Caco-2 (cell line): ENCODE data around the gene WIPF1. TPM values are rescaled to one million over a fixed set of nuclear protein-coding genes. Genes with fewer than 3 reads are reported as not detected.
A peak's percentile ranks its signal among the peaks of the same experiment; 100 is the strongest.

Experiments used
- BruUV-seq: library from RNA; stranded (reverse); fragments of 400-500 nt; replicated peaks from 2 replicates; lab custom pipeline; 2021; lab: Mats Ljungman, UMichigan
- CTCF ChIA-PET: fragments of 300-600 bp; sonication (Branson Sonifier 250); formaldehyde crosslinking; loops from one replicate; lab custom pipeline; 2022; ENCODE audit warnings: antibody characterized with exemption; lab: Charles Lee
- POLR2A ChIA-PET: fragments of 300-600 bp; sonication (Branson Sonifier 250); formaldehyde crosslinking; loops from one replicate; lab custom pipeline; 2022; ENCODE audit warnings: antibody characterized with exemption; lab: Charles Lee
- DNase-seq, 2 experiments: peaks; one replicate each; pipeline versions ENCODE4 v3.0.0 to v3.0.0-alpha.2; 2020 to 2022
- H3K27me3 ChIP-seq: replicated peaks from 2 replicates; pipeline ENCODE4 v1.6.0; 2011; ENCODE audit warnings: low read length; ENCODE audit not compliant: control insufficient read depth, insufficient read depth
- H3K36me3 ChIP-seq: 2 replicates; pipeline ENCODE4 v1.5.1; 2011; ENCODE audit warnings: low read length; ENCODE audit not compliant: control insufficient read depth, insufficient read depth
- H3K4me1 ChIP-seq: fragments of 250-450 bp; sonication (Bioruptor Pico); 2 replicates; pipeline ENCODE4 v1.5.1; 2020; ENCODE audit warnings: mild to moderate bottlenecking
- H3K4me3 ChIP-seq: 2 replicates; pipeline ENCODE4 v1.5.1; 2011; ENCODE audit warnings: low read depth, mild to moderate bottlenecking, control low read depth, low read length
- H3K9me3 ChIP-seq: fragments of 250-450 bp; sonication (Bioruptor Pico); 2 replicates; pipeline ENCODE4 v1.5.1; 2020; ENCODE audit warnings: mild to moderate bottlenecking, moderate library complexity
- H3K27ac Mint-ChIP-seq: one replicate; pipeline ENCODE4 v1.8.0; 2022; ENCODE audit warnings: mixed read lengths; ENCODE audit not compliant: unreplicated experiment
- H3K27me3 Mint-ChIP-seq: one replicate; pipeline ENCODE4 v1.8.0; 2022; ENCODE audit warnings: mixed read lengths; ENCODE audit not compliant: insufficient read depth, unreplicated experiment
- H3K36me3 Mint-ChIP-seq: one replicate; pipeline ENCODE4 v1.8.0; 2022; ENCODE audit warnings: mild to moderate bottlenecking, mixed read lengths; ENCODE audit not compliant: insufficient read depth, unreplicated experiment
- H3K4me1 Mint-ChIP-seq: one replicate; pipeline ENCODE4 v1.8.0; 2022; ENCODE audit warnings: low read depth, mixed read lengths; ENCODE audit not compliant: unreplicated experiment
- H3K4me3 Mint-ChIP-seq: one replicate; pipeline ENCODE4 v1.8.0; 2022; ENCODE audit warnings: mild to moderate bottlenecking, moderate library complexity, mixed read lengths; ENCODE audit not compliant: unreplicated experiment
- H3K9me3 Mint-ChIP-seq: one replicate; pipeline ENCODE4 v1.8.0; 2022; ENCODE audit warnings: mixed read lengths; ENCODE audit not compliant: unreplicated experiment
- intact Hi-C: fragments of 100-400 bp; cut with micrococcal nuclease; formaldehyde crosslinking; loops from one replicate; pipeline ENCODE4 v1.10.0; 2022; ENCODE audit not compliant: unreplicated experiment
- total RNA-seq: library from RNA; stranded (reverse); gene quantifications from 2 replicates; pipeline ENCODE4 v1.2.3, GENCODE V29; 2022
- TF ChIP-seq, protein P1 (sequence below), 2 experiments: fragments of 200-600 bp in 1 of 2; IDR thresholded peaks; 1 replicate in 1 of 2; 2 replicates in 1 of 2; pipeline versions ENCODE4 v1.5.1 to v1.8.0; 2011 to 2022; ENCODE audit warnings: antibody characterized with exemption in 1 of 2, control low read depth in 1 of 2, inconsistent platforms in 1 of 2, low read depth in 1 of 2, low read length in 1 of 2, mild to moderate bottlenecking in 1 of 2, moderate library complexity in 1 of 2; ENCODE audit not compliant: insufficient read depth in 1 of 2, severe bottlenecking in 1 of 2, unreplicated experiment in 1 of 2

The WIPF1 gene
- total RNA-seq, 1 experiment from 2014 or later: 5.1 TPM

- Histone ChIP-seq H3K4me1 (no peaks in the 10 kb centered on the region), H3K9me3 (0 out of 2 replicates have a peak, but pooled peaks cover 2% of the 10 kb centered on the region), H3K27me3 (no peaks in the 10 kb centered on the region), H3K36me3 (no peaks in the 10 kb centered on the region), H3K4me3 (no peak overlapping the region)
- intact Hi-C loops: loop anchor here (1.0 kb wide), 2 partner anchors 25 to 104 kb away; no protein-coding TSS in a partner anchor
- peak in 1 of 2 experiments; percentile 36 for DNase-seq
- no peaks in the 10 kb centered on the region for H3K4me1 Mint-ChIP-seq
- TF ChIP-seq, protein P1, sequence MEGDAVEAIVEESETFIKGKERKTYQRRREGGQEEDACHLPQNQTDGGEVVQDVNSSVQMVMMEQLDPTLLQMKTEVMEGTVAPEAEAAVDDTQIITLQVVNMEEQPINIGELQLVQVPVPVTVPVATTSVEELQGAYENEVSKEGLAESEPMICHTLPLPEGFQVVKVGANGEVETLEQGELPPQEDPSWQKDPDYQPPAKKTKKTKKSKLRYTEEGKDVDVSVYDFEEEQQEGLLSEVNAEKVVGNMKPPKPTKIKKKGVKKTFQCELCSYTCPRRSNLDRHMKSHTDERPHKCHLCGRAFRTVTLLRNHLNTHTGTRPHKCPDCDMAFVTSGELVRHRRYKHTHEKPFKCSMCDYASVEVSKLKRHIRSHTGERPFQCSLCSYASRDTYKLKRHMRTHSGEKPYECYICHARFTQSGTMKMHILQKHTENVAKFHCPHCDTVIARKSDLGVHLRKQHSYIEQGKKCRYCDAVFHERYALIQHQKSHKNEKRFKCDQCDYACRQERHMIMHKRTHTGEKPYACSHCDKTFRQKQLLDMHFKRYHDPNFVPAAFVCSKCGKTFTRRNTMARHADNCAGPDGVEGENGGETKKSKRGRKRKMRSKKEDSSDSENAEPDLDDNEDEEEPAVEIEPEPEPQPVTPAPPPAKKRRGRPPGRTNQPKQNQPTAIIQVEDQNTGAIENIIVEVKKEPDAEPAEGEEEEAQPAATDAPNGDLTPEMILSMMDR (IDR thresholded peaks at IDR 0.05; ENCODE audit: insufficient read depth in 1 of 2, low read depth in 1 of 2, low read length in 1 of 2, severe bottlenecking in 1 of 2, unreplicated experiment in 1 of 2): peak; percentile 21 to 60
- no peak overlapping the region for H3K4me3 Mint-ChIP-seq
- H3K9me3 Mint-ChIP-seq: no peaks in the 10 kb centered on the region
- ChIA-PET CTCF (interaction anchor here (0.6 to 1.2 kb wide), 3 partner anchors 9 to 99 kb away, joined by 3 to 5 read pairs (median 4); no protein-coding TSS in a partner anchor), POLR2A (no interaction called here)
- peaks cover 11% of the 10 kb centered on the region for H3K36me3 Mint-ChIP-seq
- H3K27me3 Mint-ChIP-seq: no peaks in the 10 kb centered on the region
- H3K27ac Mint-ChIP-seq: no peak overlapping the region
- BruUV-seq: no TSS peak
These were observed 19.5 kb downstream of the WIPF1 start for GRCh38 chr2:174577967-174578589.

- H3K4me3 Mint-ChIP-seq: no peak overlapping the region
- Histone ChIP-seq H3K4me3 (no peak overlapping the region), H3K9me3 (0 out of 2 replicates have a peak, but pooled peaks cover 2% of the 10 kb centered on the region), H3K27me3 (no peaks in the 10 kb centered on the region), H3K4me1 (no peaks in the 10 kb centered on the region), H3K36me3 (no peaks in the 10 kb centered on the region)
- no peak overlapping the region for H3K27ac Mint-ChIP-seq
- BruUV-seq: no TSS peak
- H3K27me3 Mint-ChIP-seq: no peaks in the 10 kb centered on the region
- H3K36me3 Mint-ChIP-seq: peaks cover 11% of the 10 kb centered on the region
- DNase-seq: no peak
- intact Hi-C loops: no loop called here
- H3K4me1 Mint-ChIP-seq: no peaks in the 10 kb centered on the region
- CTCF ChIA-PET: no interaction called here
- POLR2A ChIA-PET: interaction anchor here (0.7 kb wide), 1 partner anchor 108 kb away, joined by 8 read pairs; no protein-coding TSS in a partner anchor
- TF ChIP-seq, protein P1 (IDR thresholded peaks at IDR 0.05; ENCODE audit: insufficient read depth in 1 of 2, low read depth in 1 of 2, low read length in 1 of 2, severe bottlenecking in 1 of 2, unreplicated experiment in 1 of 2): no peak
- H3K9me3 Mint-ChIP-seq: no peaks in the 10 kb centered on the region
These were observed 22.4 kb downstream of the WIPF1 start for GRCh38 chr2:174575124-174575776.

DNA sequence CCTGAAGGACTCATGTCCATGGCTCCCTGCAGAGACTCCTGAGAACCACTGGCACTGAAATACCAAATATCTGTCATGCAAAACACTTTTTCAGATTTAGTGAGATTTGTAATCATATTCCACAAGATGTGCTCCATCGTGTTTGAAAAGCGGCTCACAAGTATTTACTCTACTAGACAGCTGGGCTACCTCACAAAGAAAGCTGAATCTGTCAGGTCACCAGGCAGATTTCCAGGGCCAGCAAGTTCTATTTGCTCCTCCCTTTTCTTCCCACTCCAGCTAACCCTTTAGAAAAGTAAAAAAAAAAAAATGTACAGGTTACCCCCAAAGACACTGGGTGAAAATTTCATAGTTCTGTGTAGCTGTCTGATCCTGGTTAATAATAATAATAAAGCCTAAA is 22.9 kb downstream of the WIPF1 start:
- no peak overlapping the region for H3K27ac Mint-ChIP-seq
- BruUV-seq: no TSS peak
- H3K27me3 Mint-ChIP-seq: no peaks in the 10 kb centered on the region
- no peaks in the 10 kb centered on the region for H3K36me3 ChIP-seq
- no peak for DNase-seq
- H3K4me3 Mint-ChIP-seq: no peak overlapping the region
- TF ChIP-seq, protein P1 (IDR thresholded peaks at IDR 0.05; ENCODE audit: insufficient read depth in 1 of 2, low read depth in 1 of 2, low read length in 1 of 2, severe bottlenecking in 1 of 2, unreplicated experiment in 1 of 2): no peak
- POLR2A ChIA-PET: no interaction called here
- no peaks in the 10 kb centered on the region for H3K4me1 ChIP-seq
- CTCF ChIA-PET: interaction anchor here (0.7 kb wide), 1 partner anchor 650 kb away, joined by 3 read pairs; no protein-coding TSS in a partner anchor
- no peaks in the 10 kb centered on the region for H3K9me3 Mint-ChIP-seq
- H3K9me3 ChIP-seq: 0 out of 2 replicates have a peak, but pooled peaks cover 2% of the 10 kb centered on the region
- H3K4me3 ChIP-seq: no peak overlapping the region
- H3K4me1 Mint-ChIP-seq: no peaks in the 10 kb centered on the region
- intact Hi-C loops: no loop called here
- H3K36me3 Mint-ChIP-seq: peaks cover 11% of the 10 kb centered on the region
- H3K27me3 ChIP-seq: no peaks in the 10 kb centered on the region
